Activated CD4-positive, alpha-beta T cell treated with anti-CD3 and anti-CD28 coated beads for 36 hours (primary cell): ENCODE measurements around the gene TSSK1B. TPM values are rescaled to one million over a fixed set of nuclear protein-coding genes. Genes with fewer than 3 reads are reported as not detected.

Experiments
- ATAC-seq: fragments of 200-7000 bp; cut with Tn5 transposase; one replicate; pipeline ENCODE4 v1.10.0; 2021; ENCODE audit warnings: mild to moderate bottlenecking, moderate library complexity
- CTCF ChIA-PET: fragments of 350-600 bp; sonication (Branson Sonifier 250); formaldehyde crosslinking; loops from one replicate; lab custom pipeline; 2021; ENCODE audit warnings: antibody characterized with exemption; lab: Charles Lee
- POLR2A ChIA-PET: fragments of 350-600 bp; sonication (Branson Sonifier 250); formaldehyde crosslinking; loops from one replicate; lab custom pipeline; 2021; ENCODE audit warnings: antibody characterized with exemption, inconsistent platforms; lab: Charles Lee
- DNase-seq: peaks from one replicate; pipeline ENCODE4 v3.0.0-alpha.2; 2020
- H3K27ac Mint-ChIP-seq: one replicate; pipeline ENCODE4 v1.8.0; 2021; ENCODE audit warnings: mixed read lengths
- H3K27me3 Mint-ChIP-seq: one replicate; pipeline ENCODE4 v1.8.0; 2021; ENCODE audit warnings: mixed read lengths
- H3K36me3 Mint-ChIP-seq: one replicate; pipeline ENCODE4 v1.8.0; 2021; ENCODE audit warnings: low read depth, mixed read lengths
- H3K4me1 Mint-ChIP-seq: one replicate; pipeline ENCODE4 v1.8.0; 2021; ENCODE audit warnings: mixed read lengths
- H3K4me3 Mint-ChIP-seq: one replicate; pipeline ENCODE4 v1.8.0; 2021; ENCODE audit warnings: mild to moderate bottlenecking, moderate library complexity, mixed read lengths
- H3K9me3 Mint-ChIP-seq: one replicate; pipeline ENCODE4 v1.8.0; 2021; ENCODE audit warnings: low read depth, mixed read lengths
- intact Hi-C, 2 experiments: fragments of 100-400 bp; cut with DNase I in 1 of 2; cut with micrococcal nuclease in 1 of 2; formaldehyde crosslinking; loops; one replicate each; pipeline versions ENCODE4 v1.14.2 to v1.15.1; 2022 to 2024; cut with DNase I, micrococcal nuclease
- total RNA-seq, 2 experiments: library from RNA; stranded (reverse); gene quantifications; one replicate each; pipeline ENCODE4 v1.2.3, GENCODE V29; 2021

TSSK1B gene
- total RNA-seq, 2 experiments from 2014 or later: not detected

- no peaks in the 10 kb centered on the region for H3K4me1 Mint-ChIP-seq
- no peak overlapping the region for H3K27ac Mint-ChIP-seq
- POLR2A ChIA-PET: no interaction called here
- no peaks in the 10 kb centered on the region for H3K36me3 Mint-ChIP-seq
- no peaks in the 10 kb centered on the region for H3K9me3 Mint-ChIP-seq
- H3K4me3 Mint-ChIP-seq: no peak overlapping the region
- DNase-seq (no peak), ATAC-seq (no peak)
- peaks cover 2% of the 10 kb centered on the region for H3K27me3 Mint-ChIP-seq
- CTCF ChIA-PET: interaction anchor here (0.8 kb wide), 1 partner anchor 31 kb away, joined by 3 read pairs; no protein-coding TSS in a partner anchor
- intact Hi-C loops: no loop called here
These were observed 37.7 kb downstream of the TSSK1B start for GRCh38 chr5:113397046-113397445.

GRCh38 chr5:113394658-113395057 lies 40.1 kb downstream of the TSSK1B start:
- POLR2A ChIA-PET: no interaction called here
- ATAC-seq (no peak), DNase-seq (no peak)
- no peaks in the 10 kb centered on the region for H3K36me3 Mint-ChIP-seq
- H3K9me3 Mint-ChIP-seq: no peaks in the 10 kb centered on the region
- H3K4me3 Mint-ChIP-seq: no peak overlapping the region
- CTCF ChIA-PET: no interaction called here
- H3K4me1 Mint-ChIP-seq: no peaks in the 10 kb centered on the region
- no peak overlapping the region for H3K27ac Mint-ChIP-seq
- H3K27me3 Mint-ChIP-seq: peaks cover 5% of the 10 kb centered on the region
- intact Hi-C loops: no loop called here

GRCh38 chr5:113390224-113390623 lies 44.6 kb downstream of the TSSK1B start:
- Mint-ChIP-seq H3K27me3 (peaks cover 10% of the 10 kb centered on the region), H3K4me1 (no peaks in the 10 kb centered on the region), H3K36me3 (no peaks in the 10 kb centered on the region), H3K27ac (no peak overlapping the region), H3K4me3 (no peak overlapping the region), H3K9me3 (no peaks in the 10 kb centered on the region)
- ChIA-PET CTCF (interaction anchor here (1.2 to 4.8 kb wide), 2 partner anchors 10 to 394 kb away, joined by 3 to 24 read pairs; no protein-coding TSS in a partner anchor), POLR2A (no interaction called here)
- intact Hi-C loops: no loop called here
- no peak for ATAC-seq
- no peak for DNase-seq

GRCh38 chr5:113389116-113389515 lies 45.7 kb downstream of the TSSK1B start:
- Mint-ChIP-seq H3K36me3 (no peaks in the 10 kb centered on the region), H3K9me3 (no peaks in the 10 kb centered on the region), H3K4me1 (no peaks in the 10 kb centered on the region), H3K27me3 (peaks cover 13% of the 10 kb centered on the region), H3K27ac (no peak overlapping the region), H3K4me3 (no peak overlapping the region)
- no peak for ATAC-seq
- intact Hi-C loops: no loop called here
- no peak for DNase-seq
- ChIA-PET POLR2A (no interaction called here), CTCF (interaction anchor here (0.6 to 4.8 kb wide), 2 partner anchors 9 to 580 kb away, joined by 3 to 24 read pairs; no protein-coding TSS in a partner anchor)

GRCh38 chr5:113387844-113388243 lies 46.9 kb downstream of the TSSK1B start:
- peaks cover 17% of the 10 kb centered on the region for H3K27me3 Mint-ChIP-seq
- ChIA-PET POLR2A (interaction anchor here (0.6 kb wide), 1 partner anchor 198 kb away, joined by 3 read pairs; no protein-coding TSS in a partner anchor), CTCF (interaction anchor here (4.8 kb wide), 1 partner anchor 8 kb away, joined by 24 read pairs; no protein-coding TSS in a partner anchor)
- no peaks in the 10 kb centered on the region for H3K9me3 Mint-ChIP-seq
- DNase-seq: no peak
- no peaks in the 10 kb centered on the region for H3K36me3 Mint-ChIP-seq
- no peak for ATAC-seq
- no peak overlapping the region for H3K27ac Mint-ChIP-seq
- no peak overlapping the region for H3K4me3 Mint-ChIP-seq
- intact Hi-C loops: no loop called here
- no peaks in the 10 kb centered on the region for H3K4me1 Mint-ChIP-seq

GRCh38 chr5:113384782-113385285 lies 50.0 kb downstream of the TSSK1B start:
- H3K4me1 Mint-ChIP-seq: peaks cover 11% of the 10 kb centered on the region
- no peak for ATAC-seq

GRCh38 chr5:113382731-113383130 lies 52.1 kb downstream of the TSSK1B start:
- no peak for ATAC-seq
- ChIA-PET POLR2A (no interaction called here), CTCF (interaction anchor here (0.7 to 4.6 kb wide), 3 partner anchors 8 to 128 kb away, joined by 3 to 24 read pairs (median 3); no protein-coding TSS in a partner anchor)

More at GRCh38 chr5:113384782-113385285, 50.0 kb downstream of the TSSK1B start:
- Mint-ChIP-seq H3K4me3 (no peak overlapping the region), H3K27ac (no peak overlapping the region), H3K36me3 (no peaks in the 10 kb centered on the region), H3K9me3 (no peaks in the 10 kb centered on the region), H3K27me3 (peaks cover 25% of the 10 kb centered on the region)
- DNase-seq: no peak
- POLR2A ChIA-PET: no interaction called here
- CTCF ChIA-PET: interaction anchor here (0.6 to 0.8 kb wide), 3 partner anchors 19 to 389 kb away, joined by 3 to 4 read pairs (median 3); no protein-coding TSS in a partner anchor
- intact Hi-C loops: no loop called here

More at GRCh38 chr5:113382731-113383130, 52.1 kb downstream of the TSSK1B start:
- Mint-ChIP-seq H3K9me3 (no peaks in the 10 kb centered on the region), H3K4me3 (no peak overlapping the region), H3K27me3 (peaks cover 20% of the 10 kb centered on the region), H3K36me3 (no peaks in the 10 kb centered on the region), H3K4me1 (peaks cover 24% of the 10 kb centered on the region), H3K27ac (no peak overlapping the region)
- intact Hi-C loops: no loop called here
- DNase-seq: no peak

Other genes with a start within 250 kb of the TSSK1B start
- gene MCC, start 53.5 kb upstream of the TSSK1B start, total RNA-seq: 1 to 10 TPM; 1.9 to 2.4 TPM
- gene YTHDC2, start 78.7 kb upstream of the TSSK1B start, total RNA-seq: 10 to 100 TPM; 19.0 to 28.7 TPM